Measurements from ENCODE around the gene ZNF236. TPM values are rescaled to one million over a fixed set of nuclear protein-coding genes. Genes with fewer than 3 reads are reported as not detected.

ZNF236 gene
- total and polyA plus RNA-seq, 4 donors = 0.83 to 8.2 (median 5.0) TPM

DNA sequence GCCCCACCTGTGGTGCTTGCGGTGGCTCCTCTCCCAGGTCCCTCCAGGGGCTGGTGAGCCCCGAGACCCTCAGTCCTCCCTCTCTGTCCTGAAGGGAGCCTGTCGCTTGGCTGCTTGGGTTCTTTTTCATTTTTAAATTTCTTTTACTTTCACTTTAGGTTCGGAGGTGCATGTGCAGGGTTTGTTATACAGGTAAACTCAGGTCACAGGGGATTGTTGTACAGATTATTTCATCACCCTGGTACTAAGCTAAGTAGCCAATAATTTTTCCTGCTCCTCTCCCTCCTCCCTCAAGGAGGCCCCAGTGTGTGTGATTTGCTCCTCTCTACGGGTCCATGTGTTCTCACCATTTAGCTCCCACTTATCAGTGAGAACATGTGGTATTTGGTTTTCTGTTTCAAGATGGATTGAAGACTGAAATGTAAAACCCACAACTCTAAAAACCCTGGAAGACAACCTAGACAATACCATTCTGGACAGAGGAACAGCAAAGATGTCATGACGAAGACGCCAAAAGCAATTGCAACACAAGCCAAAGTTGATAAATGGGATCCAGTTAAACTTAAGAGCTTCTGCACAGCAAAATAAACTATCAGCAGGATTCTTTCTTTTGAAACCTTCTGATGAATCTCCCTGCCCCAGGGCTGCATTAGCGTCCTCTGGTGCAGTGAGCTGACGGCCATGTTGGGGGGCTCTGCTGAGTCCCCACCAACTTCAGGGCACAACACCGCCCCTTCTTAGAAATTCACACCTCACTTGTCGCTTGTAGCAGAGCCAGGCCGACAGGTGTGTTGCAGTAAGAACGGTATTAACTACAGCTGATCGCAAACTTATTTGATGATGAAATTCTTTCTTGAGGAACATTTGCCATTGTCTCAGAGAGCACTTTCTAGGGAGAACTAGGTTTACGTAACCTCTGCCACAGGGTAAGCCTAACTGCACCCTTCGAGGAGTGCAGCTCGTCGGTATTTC lies 135.3 kb downstream of the ZNF236 start:
- DNase-seq (ENCODE audit: low spot score) = no peak
- Histone ChIP-seq H3K27ac (ENCODE audit: low read depth in 1 of 2, low read length in 2 of 2) (peak overlapping the region; percentile 62 to 70), H3K36me3 (ENCODE audit: control insufficient read depth in 4 of 4, insufficient read depth in 3 of 4, low read depth in 1 of 4, low read length in 3 of 4) (peaks cover 2 to 7% (median 3%) of the 10 kb centered on the region in 4 donors)

DNA sequence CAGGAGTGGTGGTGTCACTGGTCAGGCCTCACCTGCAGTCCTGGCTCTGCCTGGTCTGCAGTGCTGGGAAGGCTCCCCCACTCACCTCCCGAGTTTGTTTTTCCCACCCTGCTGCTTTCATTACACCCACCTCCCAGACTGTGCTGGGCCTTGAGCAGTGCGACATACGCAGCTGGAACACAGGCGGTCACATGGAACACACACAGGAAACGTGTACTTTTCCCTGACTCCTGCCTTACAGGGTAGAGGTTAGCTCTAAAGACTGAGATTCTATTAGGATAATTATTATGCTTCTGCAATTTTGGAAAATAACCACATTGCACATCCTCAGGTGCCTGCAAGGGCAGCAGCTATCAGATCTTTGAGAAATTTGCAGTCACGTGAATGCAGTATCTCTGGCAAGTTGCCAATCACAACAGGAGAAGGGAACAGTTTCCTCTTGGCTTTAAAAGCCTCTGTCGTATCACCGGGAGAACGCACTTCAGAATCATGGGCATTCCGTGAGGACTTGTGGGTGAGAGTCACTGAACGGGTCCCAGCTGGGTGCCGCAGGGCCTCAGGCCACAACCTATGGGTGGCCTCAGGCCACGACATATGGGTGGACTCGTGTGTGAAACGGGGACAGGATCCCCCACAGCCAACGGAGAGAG lies 136.5 kb downstream of the ZNF236 start:
- Histone ChIP-seq H3K9ac (ENCODE audit: low read depth in 1 of 2, low read length in 2 of 2) (no peak overlapping the region), H3K9me3 (ENCODE audit: control insufficient read depth in 4 of 4, low read length in 3 of 4) (no peaks in the 10 kb centered on the region), H3K36me3 (ENCODE audit: control insufficient read depth in 4 of 4, insufficient read depth in 3 of 4, low read depth in 1 of 4, low read length in 3 of 4) (peaks cover 2 to 7% (median 3%) of the 10 kb centered on the region in 4 donors), H3K27ac (ENCODE audit: low read depth in 1 of 2, low read length in 2 of 2) (no peak overlapping the region), H3K4me3 (ENCODE audit: low read depth in 1 of 3, low read length in 3 of 3) (no peak overlapping the region), H3K4me1 (ENCODE audit: control insufficient read depth in 4 of 4, insufficient read depth in 4 of 4, low read length in 3 of 4) (peaks cover 4 to 39% (median 33%) of the 10 kb centered on the region in 4 donors), H3K27me3 (ENCODE audit: control insufficient read depth in 4 of 4, insufficient read depth in 4 of 4, low read length in 3 of 4) (no peaks in the 10 kb centered on the region)
- TF ChIP-seq RAD21 (IDR thresholded peaks at IDR 0.05) (no peak), NR2F2 (IDR thresholded peaks at IDR 0.05) (no peak), FOXA2 (IDR thresholded peaks at IDR 0.05) (no peak), JUND (IDR thresholded peaks at IDR 0.05) (no peak), HNF4A (conservative IDR thresholded peaks at IDR 0.05) (no peak), EGR1 (IDR thresholded peaks at IDR 0.05; ENCODE audit: low read depth in 2 of 2) (no peak), YY1 (IDR thresholded peaks at IDR 0.05) (no peak), TAF1 (conservative IDR thresholded peaks at IDR 0.05) (no peak)
- TF ChIP-seq, protein P1, sequence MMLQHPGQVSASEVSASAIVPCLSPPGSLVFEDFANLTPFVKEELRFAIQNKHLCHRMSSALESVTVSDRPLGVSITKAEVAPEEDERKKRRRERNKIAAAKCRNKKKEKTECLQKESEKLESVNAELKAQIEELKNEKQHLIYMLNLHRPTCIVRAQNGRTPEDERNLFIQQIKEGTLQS (IDR thresholded peaks at IDR 0.05) = no peak
- TF ChIP-seq, protein P2, sequence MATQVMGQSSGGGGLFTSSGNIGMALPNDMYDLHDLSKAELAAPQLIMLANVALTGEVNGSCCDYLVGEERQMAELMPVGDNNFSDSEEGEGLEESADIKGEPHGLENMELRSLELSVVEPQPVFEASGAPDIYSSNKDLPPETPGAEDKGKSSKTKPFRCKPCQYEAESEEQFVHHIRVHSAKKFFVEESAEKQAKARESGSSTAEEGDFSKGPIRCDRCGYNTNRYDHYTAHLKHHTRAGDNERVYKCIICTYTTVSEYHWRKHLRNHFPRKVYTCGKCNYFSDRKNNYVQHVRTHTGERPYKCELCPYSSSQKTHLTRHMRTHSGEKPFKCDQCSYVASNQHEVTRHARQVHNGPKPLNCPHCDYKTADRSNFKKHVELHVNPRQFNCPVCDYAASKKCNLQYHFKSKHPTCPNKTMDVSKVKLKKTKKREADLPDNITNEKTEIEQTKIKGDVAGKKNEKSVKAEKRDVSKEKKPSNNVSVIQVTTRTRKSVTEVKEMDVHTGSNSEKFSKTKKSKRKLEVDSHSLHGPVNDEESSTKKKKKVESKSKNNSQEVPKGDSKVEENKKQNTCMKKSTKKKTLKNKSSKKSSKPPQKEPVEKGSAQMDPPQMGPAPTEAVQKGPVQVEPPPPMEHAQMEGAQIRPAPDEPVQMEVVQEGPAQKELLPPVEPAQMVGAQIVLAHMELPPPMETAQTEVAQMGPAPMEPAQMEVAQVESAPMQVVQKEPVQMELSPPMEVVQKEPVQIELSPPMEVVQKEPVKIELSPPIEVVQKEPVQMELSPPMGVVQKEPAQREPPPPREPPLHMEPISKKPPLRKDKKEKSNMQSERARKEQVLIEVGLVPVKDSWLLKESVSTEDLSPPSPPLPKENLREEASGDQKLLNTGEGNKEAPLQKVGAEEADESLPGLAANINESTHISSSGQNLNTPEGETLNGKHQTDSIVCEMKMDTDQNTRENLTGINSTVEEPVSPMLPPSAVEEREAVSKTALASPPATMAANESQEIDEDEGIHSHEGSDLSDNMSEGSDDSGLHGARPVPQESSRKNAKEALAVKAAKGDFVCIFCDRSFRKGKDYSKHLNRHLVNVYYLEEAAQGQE (IDR thresholded peaks at IDR 0.05) = no peak
- TF ChIP-seq, protein P3, sequence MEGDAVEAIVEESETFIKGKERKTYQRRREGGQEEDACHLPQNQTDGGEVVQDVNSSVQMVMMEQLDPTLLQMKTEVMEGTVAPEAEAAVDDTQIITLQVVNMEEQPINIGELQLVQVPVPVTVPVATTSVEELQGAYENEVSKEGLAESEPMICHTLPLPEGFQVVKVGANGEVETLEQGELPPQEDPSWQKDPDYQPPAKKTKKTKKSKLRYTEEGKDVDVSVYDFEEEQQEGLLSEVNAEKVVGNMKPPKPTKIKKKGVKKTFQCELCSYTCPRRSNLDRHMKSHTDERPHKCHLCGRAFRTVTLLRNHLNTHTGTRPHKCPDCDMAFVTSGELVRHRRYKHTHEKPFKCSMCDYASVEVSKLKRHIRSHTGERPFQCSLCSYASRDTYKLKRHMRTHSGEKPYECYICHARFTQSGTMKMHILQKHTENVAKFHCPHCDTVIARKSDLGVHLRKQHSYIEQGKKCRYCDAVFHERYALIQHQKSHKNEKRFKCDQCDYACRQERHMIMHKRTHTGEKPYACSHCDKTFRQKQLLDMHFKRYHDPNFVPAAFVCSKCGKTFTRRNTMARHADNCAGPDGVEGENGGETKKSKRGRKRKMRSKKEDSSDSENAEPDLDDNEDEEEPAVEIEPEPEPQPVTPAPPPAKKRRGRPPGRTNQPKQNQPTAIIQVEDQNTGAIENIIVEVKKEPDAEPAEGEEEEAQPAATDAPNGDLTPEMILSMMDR (IDR thresholded peaks at IDR 0.05; ENCODE audit: low read depth, low read length, missing input control) = no peak
- TF ChIP-seq, protein P4, sequence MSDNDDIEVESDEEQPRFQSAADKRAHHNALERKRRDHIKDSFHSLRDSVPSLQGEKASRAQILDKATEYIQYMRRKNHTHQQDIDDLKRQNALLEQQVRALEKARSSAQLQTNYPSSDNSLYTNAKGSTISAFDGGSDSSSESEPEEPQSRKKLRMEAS (IDR thresholded peaks at IDR 0.05) = no peak
- TF ChIP-seq, protein P5, sequence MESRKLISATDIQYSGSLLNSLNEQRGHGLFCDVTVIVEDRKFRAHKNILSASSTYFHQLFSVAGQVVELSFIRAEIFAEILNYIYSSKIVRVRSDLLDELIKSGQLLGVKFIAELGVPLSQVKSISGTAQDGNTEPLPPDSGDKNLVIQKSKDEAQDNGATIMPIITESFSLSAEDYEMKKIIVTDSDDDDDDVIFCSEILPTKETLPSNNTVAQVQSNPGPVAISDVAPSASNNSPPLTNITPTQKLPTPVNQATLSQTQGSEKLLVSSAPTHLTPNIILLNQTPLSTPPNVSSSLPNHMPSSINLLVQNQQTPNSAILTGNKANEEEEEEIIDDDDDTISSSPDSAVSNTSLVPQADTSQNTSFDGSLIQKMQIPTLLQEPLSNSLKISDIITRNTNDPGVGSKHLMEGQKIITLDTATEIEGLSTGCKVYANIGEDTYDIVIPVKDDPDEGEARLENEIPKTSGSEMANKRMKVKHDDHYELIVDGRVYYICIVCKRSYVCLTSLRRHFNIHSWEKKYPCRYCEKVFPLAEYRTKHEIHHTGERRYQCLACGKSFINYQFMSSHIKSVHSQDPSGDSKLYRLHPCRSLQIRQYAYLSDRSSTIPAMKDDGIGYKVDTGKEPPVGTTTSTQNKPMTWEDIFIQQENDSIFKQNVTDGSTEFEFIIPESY (IDR thresholded peaks at IDR 0.05) = no peak
- no peak for DNase-seq (ENCODE audit: low spot score)
- WGBS = 67% methylated on average over 16 of the region's 16 CpGs

More for the DNA sequence above, 135.3 kb downstream of the ZNF236 start:
- 81% methylated on average over 18 of the region's 18 CpGs for WGBS
- Histone ChIP-seq H3K4me3 (ENCODE audit: low read depth in 1 of 3, low read length in 3 of 3) (peak overlapping the region in 1 of 3 donors; percentile 20), H3K9me3 (ENCODE audit: control insufficient read depth in 4 of 4, low read length in 3 of 4) (no peaks in the 10 kb centered on the region), H3K4me1 (ENCODE audit: control insufficient read depth in 4 of 4, insufficient read depth in 4 of 4, low read length in 3 of 4) (peaks cover 6 to 50% (median 45%) of the 10 kb centered on the region in 4 donors), H3K27me3 (ENCODE audit: control insufficient read depth in 4 of 4, insufficient read depth in 4 of 4, low read length in 3 of 4) (no peaks in the 10 kb centered on the region), H3K9ac (ENCODE audit: low read depth in 1 of 2, low read length in 2 of 2) (peak overlapping the region in 1 of 2 donors; percentile 30)
- TF ChIP-seq RXRA (IDR thresholded peaks at IDR 0.05) = peak; percentile 53 to 72
- TF ChIP-seq SP1 (IDR thresholded peaks at IDR 0.05) = peak; percentile 34
- TF ChIP-seq JUND (IDR thresholded peaks at IDR 0.05) = no peak
- TF ChIP-seq, protein P1 (IDR thresholded peaks at IDR 0.05) = peak; percentile 78

Data from liver (tissue), 9 donors.